Upper lobe of left lung (tissue), 6 donors: ENCODE data around the gene TNKS2. TPM values are rescaled to one million over a fixed set of nuclear protein-coding genes. Genes with fewer than 3 reads are reported as not detected.
"Not testable (repeated sequence)": the region's sequence is repeated elsewhere in the genome, so short reads cannot be mapped to it uniquely, and the experiment has no call there.

Experiments
- ATAC-seq, 2 donors: fragments of 200-7000 bp; cut with Tn5 transposase; one replicate each; pipeline ENCODE4 v1.9.1; 2022; ENCODE audit warnings: mild to moderate bottlenecking in 2 of 2, moderate library complexity in 2 of 2; ENCODE audit not compliant: low FRiP score in 2 of 2
- DNase-seq, 2 donors: peaks; one replicate each; pipeline ENCODE4 v3.0.0-alpha.2; 2019 to 2020
- H3K27ac ChIP-seq, 4 donors: fragments of 200-600 bp; sonication (generic); one replicate each; pipeline ENCODE4 v1.5.1; 2016 to 2019
- H3K27me3 ChIP-seq, 4 donors: fragments of 200-600 bp; sonication (generic); one replicate each; pipeline ENCODE4 v1.5.1; 2017 to 2019
- H3K36me3 ChIP-seq, 4 donors: fragments of 200-600 bp; sonication (generic); one replicate each; pipeline ENCODE4 v1.5.1; 2016 to 2019
- H3K4me1 ChIP-seq, 4 donors: fragments of 200-600 bp; sonication (generic); one replicate each; pipeline ENCODE4 v1.5.1; 2018 to 2019
- H3K4me3 ChIP-seq, 4 donors: fragments of 200-600 bp; sonication (generic); one replicate each; pipeline ENCODE4 v1.5.1; 2017 to 2019; ENCODE audit warnings: mild to moderate bottlenecking in 2 of 4, moderate library complexity in 1 of 4
- H3K9me3 ChIP-seq, 4 donors: fragments of 200-600 bp; sonication (generic); one replicate each; pipeline ENCODE4 v1.5.1; 2018 to 2019
- EP300 ChIP-seq, 4 donors: sonication (generic); formaldehyde crosslinking; IDR thresholded peaks; one replicate each; pipeline ENCODE4 v1.5.1; 2017; ENCODE audit warnings: antibody characterized with exemption in 4 of 4, control low read depth in 2 of 4
- POLR2A ChIP-seq, 4 donors: fragments of 450-650 bp; IDR thresholded peaks; one replicate each; pipeline ENCODE4 v1.5.1; 2016 to 2017; ENCODE audit warnings: antibody characterized with exemption in 4 of 4, mild to moderate bottlenecking in 2 of 4
- POLR2AphosphoS5 ChIP-seq, 2 donors: sonication (generic); formaldehyde crosslinking; IDR thresholded peaks; one replicate each; pipeline ENCODE4 v1.5.1; 2017; ENCODE audit warnings: antibody characterized with exemption in 2 of 2
- WGBS, 2 donors: methylation state at CpG; one replicate each; pipeline ENCODE4 v1.1.5; 2017 to 2018; 5-methylcytosine and 5-hydroxymethylcytosine counted together
- total RNA-seq, 6 donors: library from RNA; depleted of rRNA in 4 of 6; stranded (reverse); fragments of >200 nt in 4 of 6; gene quantifications; one replicate each; pipeline versions ENCODE4 v1.1.0 to v1.2.1, GENCODE V29; 2016 to 2021
- TF ChIP-seq, protein P1 (sequence below), 6 experiments: fragments of 450-650 bp in 4 of 6; fragments of 200-600 bp in 2 of 6; sonication (generic) in 2 of 6; IDR thresholded peaks; one replicate each; pipeline ENCODE4 v1.5.1; 2016 to 2019; ENCODE audit warnings: antibody characterized with exemption in 6 of 6
- donor health status: DM: no; HTN: no; CAD: no; lungs with moderate emphysema.
- donor health status: DM: no; HTN: yes; CAD: no; lungs with severe emphysema.

TNKS2 gene
- total RNA-seq, 6 donors from 2014 or later, result 25.2 to 59.4 (median 37.3) TPM

DNA sequence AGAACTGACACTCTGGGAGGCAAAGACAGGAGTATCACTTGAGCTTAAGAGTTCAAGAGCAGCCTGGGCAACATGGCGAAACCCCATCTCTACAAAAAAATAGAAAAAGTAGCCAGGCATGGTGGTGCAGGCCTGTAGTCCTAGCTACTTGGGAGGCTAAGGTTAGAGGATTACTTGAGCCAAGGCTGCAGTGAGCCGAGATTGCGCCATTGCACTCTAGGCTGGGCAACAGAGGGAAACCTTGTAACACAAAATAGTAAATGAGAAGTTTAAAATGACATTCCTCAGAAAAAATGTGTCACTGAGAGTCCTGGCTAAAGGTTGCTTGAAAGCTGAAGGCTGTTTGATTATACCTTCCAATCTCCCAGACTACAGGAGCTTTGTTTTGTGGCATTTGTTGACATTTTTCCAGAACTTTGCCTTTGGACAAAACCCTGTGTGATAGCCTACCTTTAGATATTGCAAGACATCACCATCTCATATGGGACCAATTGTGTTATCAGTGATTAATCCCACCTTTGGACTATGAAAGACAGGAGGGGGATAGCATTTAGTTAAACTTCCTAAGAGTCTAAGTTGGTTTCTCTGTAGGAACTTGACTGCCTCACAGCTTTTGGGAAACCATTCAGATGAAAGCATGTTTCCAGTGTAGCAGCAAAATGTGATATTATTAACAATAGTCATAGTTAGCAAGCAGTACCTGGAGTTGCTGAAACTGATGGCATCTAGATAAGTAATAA, 5.3 kb downstream of the TNKS2 start:
- no peaks in the 10 kb centered on the region for H3K27me3 ChIP-seq
- ATAC-seq, result no peak
- no peaks in the 10 kb centered on the region for H3K9me3 ChIP-seq
- no peak for DNase-seq
- peaks cover 0 to 18% (median 3%) of the 10 kb centered on the region in 4 donors for H3K36me3 ChIP-seq
- 100% methylated on average over 3 of the region's 3 CpGs for WGBS, 2 donors
- H3K4me3 ChIP-seq, result no peak overlapping the region
- no peak overlapping the region for H3K27ac ChIP-seq
- peaks cover 33 to 52% (median 39%) of the 10 kb centered on the region in 4 donors for H3K4me1 ChIP-seq
- TF ChIP-seq, protein P1, sequence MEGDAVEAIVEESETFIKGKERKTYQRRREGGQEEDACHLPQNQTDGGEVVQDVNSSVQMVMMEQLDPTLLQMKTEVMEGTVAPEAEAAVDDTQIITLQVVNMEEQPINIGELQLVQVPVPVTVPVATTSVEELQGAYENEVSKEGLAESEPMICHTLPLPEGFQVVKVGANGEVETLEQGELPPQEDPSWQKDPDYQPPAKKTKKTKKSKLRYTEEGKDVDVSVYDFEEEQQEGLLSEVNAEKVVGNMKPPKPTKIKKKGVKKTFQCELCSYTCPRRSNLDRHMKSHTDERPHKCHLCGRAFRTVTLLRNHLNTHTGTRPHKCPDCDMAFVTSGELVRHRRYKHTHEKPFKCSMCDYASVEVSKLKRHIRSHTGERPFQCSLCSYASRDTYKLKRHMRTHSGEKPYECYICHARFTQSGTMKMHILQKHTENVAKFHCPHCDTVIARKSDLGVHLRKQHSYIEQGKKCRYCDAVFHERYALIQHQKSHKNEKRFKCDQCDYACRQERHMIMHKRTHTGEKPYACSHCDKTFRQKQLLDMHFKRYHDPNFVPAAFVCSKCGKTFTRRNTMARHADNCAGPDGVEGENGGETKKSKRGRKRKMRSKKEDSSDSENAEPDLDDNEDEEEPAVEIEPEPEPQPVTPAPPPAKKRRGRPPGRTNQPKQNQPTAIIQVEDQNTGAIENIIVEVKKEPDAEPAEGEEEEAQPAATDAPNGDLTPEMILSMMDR (IDR thresholded peaks at IDR 0.05), result no peak
- TF ChIP-seq EP300 (IDR thresholded peaks at IDR 0.05) (no peak), POLR2A (IDR thresholded peaks at IDR 0.05) (no peak), POLR2AphosphoS5 (IDR thresholded peaks at IDR 0.05) (no peak)

DNA sequence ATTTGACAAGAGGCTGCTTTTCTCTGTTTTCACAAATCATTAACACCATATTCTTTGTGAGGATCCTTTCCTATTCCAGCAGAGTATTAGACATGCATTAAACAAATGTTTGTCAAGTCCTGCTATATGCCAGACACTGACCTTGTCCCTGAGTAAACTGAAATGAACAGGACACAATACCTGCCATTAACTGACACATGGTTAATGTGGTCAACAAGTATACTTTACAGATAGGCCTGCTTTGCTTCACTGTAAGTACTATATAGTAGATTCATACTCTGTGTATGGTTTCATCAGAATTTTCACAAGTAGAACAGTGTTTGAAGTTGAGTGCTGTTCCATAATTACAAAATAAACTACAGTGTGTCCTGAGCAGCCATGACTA, 5.9 kb downstream of the TNKS2 start:
- Histone ChIP-seq H3K4me1 (peaks cover 33 to 52% (median 39%) of the 10 kb centered on the region in 4 donors), H3K27ac (no peak overlapping the region), H3K4me3 (no peak overlapping the region), H3K9me3 (no peaks in the 10 kb centered on the region), H3K36me3 (peaks cover 0 to 18% (median 3%) of the 10 kb centered on the region in 4 donors), H3K27me3 (no peaks in the 10 kb centered on the region)
- TF ChIP-seq EP300 (IDR thresholded peaks at IDR 0.05) (no peak), POLR2A (IDR thresholded peaks at IDR 0.05) (no peak), POLR2AphosphoS5 (IDR thresholded peaks at IDR 0.05) (no peak)
- TF ChIP-seq, protein P1 (IDR thresholded peaks at IDR 0.05), result no peak
- DNase-seq (no peak), ATAC-seq (no peak)

DNA sequence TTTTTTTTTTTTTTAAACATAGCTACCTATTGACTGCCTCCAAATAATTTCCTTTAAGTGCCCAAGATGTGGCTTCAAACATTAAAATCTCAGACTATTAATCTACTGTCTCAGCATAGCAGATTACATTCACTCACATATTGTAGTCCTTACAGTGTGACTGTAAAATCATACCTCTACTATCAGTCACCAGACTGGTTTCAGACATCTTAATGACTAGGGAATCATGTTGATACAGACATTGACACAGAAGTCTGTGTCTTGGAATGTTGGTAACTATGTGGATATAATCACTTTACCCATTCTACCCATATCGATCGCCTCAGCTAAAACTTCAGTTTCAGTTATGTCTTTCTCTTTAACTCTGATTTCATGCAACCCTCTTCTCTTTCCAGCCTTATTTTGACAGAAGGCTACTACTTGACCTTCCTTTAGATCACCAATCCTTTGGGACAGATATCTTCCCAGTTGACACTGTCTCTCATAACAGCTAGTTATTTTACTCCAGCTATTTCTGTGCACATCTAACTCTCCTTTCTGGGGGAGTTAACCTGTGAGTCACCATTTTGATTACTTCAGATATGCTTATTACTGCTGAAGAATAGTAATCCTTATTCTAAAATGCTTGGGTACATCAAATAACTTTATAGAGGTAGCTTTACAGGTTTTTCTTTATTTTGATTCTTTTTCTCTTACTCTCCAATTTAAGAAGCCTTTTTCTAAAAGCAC, 7.0 kb downstream of the TNKS2 start:
- Histone ChIP-seq H3K9me3 (no peaks in the 10 kb centered on the region), H3K36me3 (peaks cover 0 to 18% (median 3%) of the 10 kb centered on the region in 4 donors), H3K4me1 (peaks cover 26 to 43% (median 31%) of the 10 kb centered on the region in 4 donors), H3K27me3 (no peaks in the 10 kb centered on the region), H3K4me3 (no peak overlapping the region), H3K27ac (peak overlapping the region in 1 of 4 donors; percentile 23)
- 98 to 100% methylated on average over 2 of the region's 2 CpGs for WGBS, 2 donors
- TF ChIP-seq, protein P1 (IDR thresholded peaks at IDR 0.05), result no peak
- TF ChIP-seq EP300 (IDR thresholded peaks at IDR 0.05) (no peak), POLR2AphosphoS5 (IDR thresholded peaks at IDR 0.05) (no peak), POLR2A (IDR thresholded peaks at IDR 0.05) (no peak)
- DNase-seq (no peak), ATAC-seq (no peak)

DNA sequence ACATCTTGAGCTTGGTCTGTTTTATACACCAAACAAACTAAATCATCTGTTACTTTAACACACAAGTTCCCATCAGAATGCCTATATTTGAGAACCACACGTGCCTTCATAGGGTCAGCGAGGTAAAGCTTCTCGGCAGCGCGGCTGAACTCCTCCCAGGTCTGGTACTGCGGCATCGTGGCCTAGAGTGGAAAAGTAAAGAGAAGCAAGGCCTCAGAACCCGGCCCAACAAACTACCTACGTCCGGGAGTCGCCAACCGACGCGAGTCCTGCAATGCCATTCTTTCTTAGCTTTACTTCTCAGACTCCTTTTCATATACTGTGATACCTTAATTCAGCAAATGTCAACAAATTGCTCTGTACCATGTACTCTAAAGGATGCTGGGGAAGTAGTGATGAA, 9.0 kb downstream of the TNKS2 start:
- not testable (repeated sequence) for H3K4me3 ChIP-seq, H3K9me3 ChIP-seq, H3K27me3 ChIP-seq, H3K27ac ChIP-seq, DNase-seq, ATAC-seq
- 93 to 96% methylated on average over 14 of the region's 14 CpGs for WGBS, 2 donors
- Histone ChIP-seq H3K4me1 (peaks cover 14 to 23% (median 21%) of the 10 kb centered on the region in 4 donors), H3K36me3 (peaks cover 0 to 18% (median 2%) of the 10 kb centered on the region in 4 donors)

DNA sequence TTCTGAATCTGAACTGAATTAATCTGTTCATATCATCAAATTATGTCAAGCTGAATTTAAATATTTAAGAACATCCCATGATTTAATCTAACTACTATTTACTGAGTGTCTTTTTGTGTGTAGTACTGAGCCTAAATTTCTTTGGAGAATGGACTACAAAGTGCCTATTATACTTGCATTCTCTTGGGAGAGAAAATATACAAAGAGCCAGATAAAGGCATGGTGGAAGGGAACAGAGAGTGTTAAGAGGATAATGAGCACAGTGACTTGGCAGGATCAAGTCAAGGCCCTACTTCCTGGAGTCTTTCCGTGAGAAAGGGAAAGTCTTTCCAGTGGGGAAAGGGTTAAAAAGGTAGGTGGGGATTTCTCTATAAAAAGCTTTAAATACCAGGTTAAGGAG, 15.0 kb downstream of the TNKS2 start:
- Histone ChIP-seq H3K36me3 (peaks cover 14 to 52% (median 21%) of the 10 kb centered on the region in 4 donors), H3K4me1 (no peaks in the 10 kb centered on the region), H3K27me3 (no peaks in the 10 kb centered on the region), H3K27ac (no peak overlapping the region), H3K9me3 (no peaks in the 10 kb centered on the region), H3K4me3 (no peak overlapping the region)
- ATAC-seq (no peak), DNase-seq (no peak)
- TF ChIP-seq POLR2A (IDR thresholded peaks at IDR 0.05) (no peak), POLR2AphosphoS5 (IDR thresholded peaks at IDR 0.05) (no peak), EP300 (IDR thresholded peaks at IDR 0.05) (no peak)
- TF ChIP-seq, protein P1 (IDR thresholded peaks at IDR 0.05), result no peak
- WGBS, 2 donors, result 70 to 83% methylated on average over 1 of the region's 1 CpG
